ENCODE measurements around the gene KIF5B.

GRCh38 chr10:32033171-32033570 lies 23.1 kb downstream of the KIF5B start:
- TF ChIP-seq CTCF (conservative IDR thresholded peaks at IDR 0.05; ENCODE audit: low read depth in 2 of 2) (no peak), ETS1 (IDR thresholded peaks at IDR 0.05) (no peak), EZH2phosphoT487 (IDR thresholded peaks at IDR 0.05; ENCODE audit: unreplicated experiment) (no peak)

Data from GM23338 (cell line).